SK-N-SH treated with all-trans-retinoic acid at 6 μM for 48 hours (cell line): Measurements from ENCODE around the gene CFAP65.

Source experiments
- ISL1 ChIP-seq: fragments of 250-450 bp; sonication (Bioruptor Pico); IDR thresholded peaks from 2 replicates; pipeline ENCODE4 v2.1.2; 2022; ENCODE audit warnings: mild to moderate bottlenecking, moderate library complexity
- TOX ChIP-seq: fragments of 250-450 bp; sonication (Bioruptor Pico); IDR thresholded peaks from 2 replicates; pipeline ENCODE4 v1.8.0; 2021; ENCODE audit warnings: mild to moderate bottlenecking, moderate library complexity, borderline replicate concordance
- TF ChIP-seq, protein P1 (sequence below): fragments of 250-450 bp; sonication (Bioruptor Pico); IDR thresholded peaks from 2 replicates; pipeline ENCODE4 v1.5.1; 2020; ENCODE audit warnings: low read depth, mild to moderate bottlenecking, moderate library complexity
- TF ChIP-seq, protein P2 (sequence below): fragments of 250-450 bp; sonication (Bioruptor Pico); IDR thresholded peaks from 2 replicates; pipeline ENCODE4 v1.8.0; 2020; ENCODE audit warnings: mild to moderate bottlenecking, moderate library complexity, borderline replicate concordance

DNA sequence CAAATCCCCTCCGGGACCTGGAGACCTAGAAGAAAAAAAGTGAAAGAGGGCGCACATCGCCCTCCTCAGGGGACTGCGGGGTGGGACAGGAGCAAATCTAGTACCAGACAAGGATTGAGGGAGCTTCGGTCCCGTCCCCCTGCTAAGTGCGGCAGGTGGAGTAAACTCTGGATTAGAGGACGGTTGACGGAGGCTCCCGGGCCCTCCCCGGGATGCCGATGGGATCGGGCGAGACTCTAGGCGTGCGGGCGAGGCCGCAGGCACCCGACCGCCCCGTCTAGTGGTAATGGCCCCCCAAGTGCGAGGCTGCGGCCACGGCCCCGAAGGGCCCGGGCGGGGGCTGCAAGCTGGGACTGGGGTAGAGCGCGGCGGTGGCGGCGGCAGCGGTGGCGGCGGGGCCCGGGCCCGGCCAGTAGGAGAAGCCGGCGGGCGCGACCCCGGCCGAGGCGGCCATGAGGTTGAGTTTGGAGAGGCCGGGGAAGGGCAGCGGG is 59.9 kb downstream of the CFAP65 start:
- no peak for TF ChIP-seq ISL1 (CRISPR knock-in tag)
- TF ChIP-seq TOX (CRISPR knock-in tag): no peak
- TF ChIP-seq, protein P1, sequence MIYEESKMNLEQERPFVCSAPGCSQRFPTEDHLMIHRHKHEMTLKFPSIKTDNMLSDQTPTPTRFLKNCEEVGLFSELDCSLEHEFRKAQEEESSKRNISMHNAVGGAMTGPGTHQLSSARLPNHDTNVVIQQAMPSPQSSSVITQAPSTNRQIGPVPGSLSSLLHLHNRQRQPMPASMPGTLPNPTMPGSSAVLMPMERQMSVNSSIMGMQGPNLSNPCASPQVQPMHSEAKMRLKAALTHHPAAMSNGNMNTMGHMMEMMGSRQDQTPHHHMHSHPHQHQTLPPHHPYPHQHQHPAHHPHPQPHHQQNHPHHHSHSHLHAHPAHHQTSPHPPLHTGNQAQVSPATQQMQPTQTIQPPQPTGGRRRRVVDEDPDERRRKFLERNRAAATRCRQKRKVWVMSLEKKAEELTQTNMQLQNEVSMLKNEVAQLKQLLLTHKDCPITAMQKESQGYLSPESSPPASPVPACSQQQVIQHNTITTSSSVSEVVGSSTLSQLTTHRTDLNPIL (CRISPR knock-in tag): no peak
- TF ChIP-seq, protein P2, sequence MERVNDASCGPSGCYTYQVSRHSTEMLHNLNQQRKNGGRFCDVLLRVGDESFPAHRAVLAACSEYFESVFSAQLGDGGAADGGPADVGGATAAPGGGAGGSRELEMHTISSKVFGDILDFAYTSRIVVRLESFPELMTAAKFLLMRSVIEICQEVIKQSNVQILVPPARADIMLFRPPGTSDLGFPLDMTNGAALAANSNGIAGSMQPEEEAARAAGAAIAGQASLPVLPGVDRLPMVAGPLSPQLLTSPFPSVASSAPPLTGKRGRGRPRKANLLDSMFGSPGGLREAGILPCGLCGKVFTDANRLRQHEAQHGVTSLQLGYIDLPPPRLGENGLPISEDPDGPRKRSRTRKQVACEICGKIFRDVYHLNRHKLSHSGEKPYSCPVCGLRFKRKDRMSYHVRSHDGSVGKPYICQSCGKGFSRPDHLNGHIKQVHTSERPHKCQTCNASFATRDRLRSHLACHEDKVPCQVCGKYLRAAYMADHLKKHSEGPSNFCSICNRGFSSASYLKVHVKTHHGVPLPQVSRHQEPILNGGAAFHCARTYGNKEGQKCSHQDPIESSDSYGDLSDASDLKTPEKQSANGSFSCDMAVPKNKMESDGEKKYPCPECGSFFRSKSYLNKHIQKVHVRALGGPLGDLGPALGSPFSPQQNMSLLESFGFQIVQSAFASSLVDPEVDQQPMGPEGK: no peak
